ENCODE measurements around the gene IFITM1. TPM values are rescaled to one million over a fixed set of nuclear protein-coding genes. Genes with fewer than 3 reads are reported as not detected.
A peak's percentile ranks its signal among the peaks of the same experiment; 100 is the strongest.
"Not testable (repeated sequence)": the region's sequence is repeated elsewhere in the genome, so short reads cannot be mapped to it uniquely, and the experiment has no call there.

The IFITM1 gene
- total and polyA plus RNA-seq, 8 donors = 7.0 to 224 (median 41.0) TPM

- Histone ChIP-seq H3K4me3 (peak overlapping the region; percentile 43 to 67 (median 48)), H3K27me3 (peaks cover 0 to 25% (median 15%) of the 10 kb centered on the region in 3 donors), H3K9me3 (no peaks in the 10 kb centered on the region), H3K36me3 (no peaks in the 10 kb centered on the region), H3K27ac (peak overlapping the region; percentile 79 to 95 (median 86)), H3K4me1 (peaks cover 14 to 74% (median 45%) of the 10 kb centered on the region in 4 donors)
- intact Hi-C loops (cut with DNase I; ENCODE audit: low total_unique reads) = no loop called here
- DNase-seq = no peak
- TF ChIP-seq CTCF (IDR thresholded peaks at IDR 0.05) (no peak), POLR2AphosphoS5 (IDR thresholded peaks at IDR 0.05) (no peak), POLR2A (IDR thresholded peaks at IDR 0.05) (no peak)
- 48 to 72% (median 68%) methylated on average over 5 to 8 of the region's 8 CpGs for WGBS, 5 donors
Observed at GRCh38 chr11:313304-313786, 495 bp upstream of the IFITM1 start.

GRCh38 chr11:314554-314875 lies 675 bp downstream of the IFITM1 start:
- Histone ChIP-seq H3K4me1 (peaks cover 14 to 64% (median 40%) of the 10 kb centered on the region in 4 donors), H3K27me3 (peaks cover 0 to 25% (median 15%) of the 10 kb centered on the region in 3 donors), H3K4me3 (peak overlapping the region; percentile 43 to 67 (median 48)), H3K27ac (peak overlapping the region; percentile 79 to 95 (median 86))
- DNase-seq; H3K9me3 ChIP-seq; H3K36me3 ChIP-seq; intact Hi-C loops (cut with DNase I; ENCODE audit: low total_unique reads): not testable (repeated sequence)
- WGBS, 5 donors = 33 to 48% (median 39%) methylated on average over 5 to 6 of the region's 6 CpGs

DNA sequence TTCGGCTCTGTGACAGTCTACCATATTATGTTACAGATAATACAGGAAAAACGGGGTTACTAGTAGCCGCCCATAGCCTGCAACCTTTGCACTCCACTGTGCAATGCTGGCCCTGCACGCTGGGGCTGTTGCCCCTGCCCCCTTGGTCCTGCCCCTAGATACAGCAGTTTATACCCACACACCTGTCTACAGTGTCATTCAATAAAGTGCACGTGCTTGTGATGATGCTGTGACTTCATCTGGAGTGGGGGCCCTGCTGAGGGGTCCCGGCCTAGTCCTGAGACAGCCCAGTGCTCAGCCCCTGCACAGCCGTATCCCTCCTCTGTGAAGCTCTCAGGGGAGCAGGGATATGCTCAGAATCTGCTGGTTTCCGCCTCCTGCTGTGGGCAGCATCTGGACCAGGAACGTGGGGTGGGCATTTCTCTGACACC lies 1.2 kb downstream of the IFITM1 start:
- no peak for DNase-seq

DNA sequence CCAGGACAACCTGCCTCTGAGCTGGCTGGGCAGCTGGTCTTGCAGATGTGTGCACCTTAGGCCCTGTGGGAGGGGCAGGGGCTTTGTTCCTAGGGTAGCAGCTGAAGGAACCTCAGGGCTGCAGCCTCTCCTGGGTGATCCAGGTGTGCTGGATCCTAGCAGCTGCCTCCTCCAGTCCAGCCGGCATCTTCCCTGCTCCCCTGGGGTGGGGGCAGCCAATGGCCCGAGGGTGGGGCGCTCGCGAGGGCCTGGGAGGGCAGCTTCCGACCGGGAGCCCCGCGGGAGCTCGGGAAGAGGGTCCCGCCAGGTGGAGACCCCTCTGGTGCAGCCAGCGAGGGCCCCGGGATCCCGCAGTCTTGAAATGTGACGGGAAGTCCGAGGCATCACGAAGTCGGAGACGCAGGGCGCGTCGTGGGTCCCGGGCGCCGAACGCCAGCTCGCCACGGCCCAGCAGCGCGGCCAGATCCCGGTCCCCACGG lies 1.7 kb downstream of the IFITM1 start:
- TF ChIP-seq CTCF (IDR thresholded peaks at IDR 0.05) (no peak), POLR2AphosphoS5 (IDR thresholded peaks at IDR 0.05) (no peak)
- Histone ChIP-seq H3K27me3 (peaks cover 0 to 25% (median 15%) of the 10 kb centered on the region in 3 donors), H3K4me3 (peak overlapping the region; percentile 43 to 67 (median 48)), H3K4me1 (peaks cover 14 to 59% (median 38%) of the 10 kb centered on the region in 4 donors), H3K36me3 (no peaks in the 10 kb centered on the region), H3K27ac (peak overlapping the region; percentile 79 to 95 (median 86)), H3K9me3 (no peaks in the 10 kb centered on the region)
- no peak for DNase-seq
- 18 to 73% (median 45%) methylated on average over 5 to 32 of the region's 32 CpGs for WGBS, 5 donors
- intact Hi-C loops (cut with DNase I; ENCODE audit: low total_unique reads) = no loop called here

More for the DNA sequence above, 1.2 kb downstream of the IFITM1 start:
- Histone ChIP-seq H3K36me3 (no peaks in the 10 kb centered on the region), H3K9me3 (no peaks in the 10 kb centered on the region), H3K4me1 (peaks cover 14 to 59% (median 38%) of the 10 kb centered on the region in 4 donors), H3K27me3 (peaks cover 0 to 25% (median 15%) of the 10 kb centered on the region in 3 donors), H3K27ac (peak overlapping the region; percentile 79 to 95 (median 86)), H3K4me3 (peak overlapping the region; percentile 43 to 67 (median 48))
- 37 to 59% (median 57%) methylated on average over 7 to 9 of the region's 9 CpGs for WGBS, 5 donors
- intact Hi-C loops (cut with DNase I; ENCODE audit: low total_unique reads) = no loop called here
- TF ChIP-seq POLR2A (IDR thresholded peaks at IDR 0.05) (no peak), CTCF (IDR thresholded peaks at IDR 0.05) (no peak), EP300 (IDR thresholded peaks at IDR 0.05) (no peak), POLR2AphosphoS5 (IDR thresholded peaks at IDR 0.05) (no peak)

GRCh38 chr11:316031-316701 lies 2.3 kb downstream of the IFITM1 start:
- no peak for DNase-seq
- Histone ChIP-seq H3K27ac (peak overlapping the region; percentile 6 to 95 (median 86)), H3K4me3 (peak overlapping the region; percentile 43 to 67 (median 48)), H3K9me3 (no peaks in the 10 kb centered on the region), H3K4me1 (peaks cover 14 to 59% (median 38%) of the 10 kb centered on the region in 4 donors), H3K27me3 (peaks cover 0 to 25% (median 15%) of the 10 kb centered on the region in 3 donors), H3K36me3 (no peaks in the 10 kb centered on the region)
- TF ChIP-seq POLR2AphosphoS5 (IDR thresholded peaks at IDR 0.05) = peak in 1 of 3 donors; percentile 33
- TF ChIP-seq POLR2A (IDR thresholded peaks at IDR 0.05) = no peak
- TF ChIP-seq CTCF (IDR thresholded peaks at IDR 0.05) = no peak
- TF ChIP-seq EP300 (IDR thresholded peaks at IDR 0.05) = no peak
- intact Hi-C loops (cut with DNase I; ENCODE audit: low total_unique reads) = no loop called here
- WGBS, 5 donors = 9 to 43% (median 14%) methylated on average over 20 to 64 of the region's 64 CpGs

Measured in stomach (tissue), 9 donors.